ENCODE data around the gene TEX36.
"Not testable (repeated sequence)": the region's sequence is repeated elsewhere in the genome, so short reads cannot be mapped to it uniquely, and the experiment has no call there.

TEX36 gene

DNA sequence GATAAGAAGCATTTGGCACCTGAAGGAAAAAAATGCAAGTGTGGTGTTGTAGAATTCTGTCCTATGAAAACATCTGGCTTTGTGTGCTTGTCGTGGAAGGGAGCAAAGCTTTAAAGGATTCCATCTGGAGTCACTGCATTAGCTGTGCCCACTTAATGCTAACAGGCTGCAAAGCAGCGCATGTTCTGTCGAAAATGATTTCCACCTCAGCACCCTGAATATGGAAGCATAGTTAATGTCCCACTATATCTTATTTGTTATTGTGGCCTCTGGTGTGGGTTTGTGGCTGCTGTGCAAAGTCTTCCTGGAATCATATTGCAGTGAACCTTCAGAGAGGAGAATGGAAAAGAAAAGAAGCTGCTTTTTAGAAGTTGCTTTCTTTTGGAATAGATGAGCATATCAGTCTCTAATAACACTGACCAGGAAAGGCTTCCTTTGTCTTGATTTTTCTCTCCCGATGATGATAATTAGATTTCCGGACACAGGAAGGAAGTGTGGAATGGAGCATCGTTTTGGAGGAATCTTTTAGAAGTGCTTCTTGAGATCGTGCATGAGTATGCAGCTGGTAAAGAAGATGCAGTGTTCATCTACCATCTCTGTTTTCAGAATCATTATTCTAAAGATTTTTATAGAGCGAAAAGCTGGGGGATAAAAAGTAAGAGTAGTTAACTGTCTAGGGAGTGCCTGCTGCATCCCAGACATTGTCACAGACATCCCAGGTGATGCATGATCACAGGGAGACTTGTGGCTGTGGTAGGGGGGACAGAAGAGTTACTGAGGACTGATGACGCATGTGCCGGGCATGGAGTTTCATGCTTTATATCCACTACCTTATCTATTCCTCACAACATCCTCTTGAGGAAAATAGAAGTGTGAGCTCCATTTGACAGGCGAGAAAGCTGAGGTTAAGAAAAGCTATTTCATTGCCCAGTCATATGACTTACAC lies 54.6 kb downstream of the TEX36 start:
- no peak for DNase-seq

DNA sequence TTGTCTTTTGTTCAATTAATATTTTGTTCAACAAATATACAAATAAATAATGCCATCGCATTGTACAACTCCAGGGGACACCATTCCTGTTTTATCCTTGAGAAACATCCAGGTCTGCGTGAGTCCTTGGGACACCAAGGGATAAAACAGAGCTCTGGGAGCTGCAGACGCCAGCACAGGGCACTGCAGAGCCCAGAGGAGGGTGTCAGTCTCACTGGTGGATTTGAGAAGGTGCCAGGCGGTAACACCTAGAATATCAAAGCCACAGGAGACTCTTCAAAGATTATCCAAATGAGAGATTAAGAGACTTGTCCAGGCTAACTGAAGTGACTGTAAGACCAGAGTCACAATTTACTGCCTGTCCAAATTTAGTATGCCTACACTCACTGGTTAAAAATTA lies 55.3 kb downstream of the TEX36 start:
- DNase-seq, result no peak

DNA sequence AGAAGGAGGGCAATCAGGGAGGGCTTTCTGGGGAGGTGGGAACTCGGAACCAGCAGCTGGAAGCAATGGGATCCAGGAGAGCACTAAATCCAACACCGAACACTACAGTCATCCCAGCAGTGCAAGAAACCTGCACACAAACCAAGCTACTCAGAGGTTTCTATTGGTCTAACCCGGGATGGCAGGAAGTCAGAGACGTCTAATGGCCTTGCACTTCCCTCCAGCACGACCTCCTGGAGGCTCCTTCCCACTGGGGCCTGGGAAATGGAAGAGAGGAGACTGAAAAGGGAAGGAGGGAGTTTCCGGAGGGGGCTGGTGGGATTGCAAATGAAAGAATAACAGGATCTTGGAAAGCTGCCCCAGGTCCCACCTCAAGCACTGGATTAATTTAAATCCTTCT lies 56.3 kb downstream of the TEX36 start:
- no peak for DNase-seq

DNA sequence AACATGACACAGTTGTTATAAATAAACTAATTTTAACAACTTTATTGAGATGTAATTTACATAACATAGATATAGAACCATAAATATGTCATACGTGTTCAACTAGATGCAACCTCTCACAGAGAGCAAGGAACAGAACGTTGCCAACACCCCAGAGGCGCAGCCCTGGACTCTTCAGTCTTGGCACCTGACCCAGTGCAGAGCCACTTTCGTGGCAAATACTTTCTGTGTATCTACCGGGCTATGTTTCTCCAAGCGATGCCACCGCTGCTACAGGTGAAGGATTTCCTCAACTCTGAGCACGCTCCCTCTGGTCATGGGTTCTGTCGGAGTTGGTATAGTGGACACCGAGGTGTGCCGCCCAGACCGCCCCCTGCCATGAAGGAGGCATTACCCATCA lies 57.4 kb downstream of the TEX36 start:
- no peak for DNase-seq

DNA sequence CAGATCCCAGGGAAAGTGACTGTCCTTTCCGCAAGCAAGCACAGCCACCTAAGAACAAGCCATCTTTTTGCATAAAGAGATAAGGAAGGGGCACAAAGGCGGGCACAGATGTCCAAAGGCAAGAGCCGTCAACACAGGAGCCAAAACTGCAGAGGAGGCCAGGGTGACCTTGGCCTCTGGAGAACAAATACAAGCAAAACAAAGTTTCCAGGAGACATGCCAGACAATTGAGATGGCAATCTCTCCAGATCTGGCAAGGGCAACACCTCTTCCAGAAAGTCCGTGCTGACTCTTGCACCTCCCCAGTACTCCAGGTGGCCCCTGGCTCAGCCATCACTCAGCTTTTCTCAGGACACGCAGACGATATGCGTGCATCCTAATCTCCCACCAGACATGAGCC lies 58.2 kb downstream of the TEX36 start:
- no peak for DNase-seq

DNA sequence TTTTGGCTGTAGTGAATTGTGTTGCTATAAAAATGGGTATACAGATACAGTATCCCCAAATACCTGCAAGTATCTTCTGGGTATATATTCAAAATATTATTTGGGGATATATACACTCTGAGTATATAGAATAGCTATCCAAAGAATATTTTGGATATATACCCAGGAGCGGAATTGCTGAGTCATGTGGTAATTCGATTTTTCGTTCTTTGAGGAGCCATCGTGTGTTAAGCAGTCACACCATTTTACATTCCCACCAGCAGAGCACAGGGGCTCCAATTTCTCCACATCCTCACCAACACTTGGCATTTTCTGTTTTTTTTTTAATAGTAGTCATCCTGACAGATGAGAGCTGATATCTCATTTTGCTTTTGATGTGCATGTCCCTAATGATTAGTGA lies 61.9 kb downstream of the TEX36 start:
- DNase-seq, result no peak

DNA sequence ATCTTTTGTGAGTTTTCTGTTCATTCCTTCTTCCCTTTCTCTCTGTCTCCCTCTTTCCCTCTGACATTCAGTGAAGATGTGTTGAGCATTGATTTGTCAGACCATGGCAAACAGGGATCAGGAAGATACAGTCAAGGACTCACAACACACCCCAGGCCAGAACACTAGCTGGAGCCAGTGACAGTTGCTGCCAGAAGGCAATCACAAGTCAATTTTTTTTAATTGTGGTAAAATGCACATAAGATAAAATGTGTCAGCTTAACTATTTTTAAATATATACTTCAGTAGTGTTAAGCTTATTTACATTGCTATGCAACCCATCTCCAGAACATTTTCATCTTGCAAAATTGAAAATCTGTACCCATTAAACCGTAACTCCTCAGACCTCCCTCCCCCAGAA lies 62.6 kb downstream of the TEX36 start:
- DNase-seq, result no peak

DNA sequence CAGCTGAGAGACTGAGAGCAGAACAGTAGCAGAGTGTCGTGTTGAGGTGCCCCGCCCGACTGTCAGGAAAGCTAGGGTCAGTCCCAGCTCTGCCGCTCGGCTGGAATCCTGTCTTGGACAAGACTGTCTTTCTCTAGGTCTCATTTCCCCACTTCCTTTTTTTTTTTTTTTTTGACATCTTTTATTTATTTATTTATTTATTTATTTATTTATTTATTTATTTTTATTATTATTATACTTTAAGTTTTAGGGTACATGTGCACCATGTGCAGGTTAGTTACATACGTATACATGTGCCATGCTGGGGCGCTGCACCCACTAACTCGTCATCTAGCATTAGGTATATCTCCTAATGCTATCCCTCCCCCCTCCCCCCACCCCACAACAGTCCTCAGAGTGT lies 69.9 kb downstream of the TEX36 start:
- not testable (repeated sequence) for DNase-seq

DNA sequence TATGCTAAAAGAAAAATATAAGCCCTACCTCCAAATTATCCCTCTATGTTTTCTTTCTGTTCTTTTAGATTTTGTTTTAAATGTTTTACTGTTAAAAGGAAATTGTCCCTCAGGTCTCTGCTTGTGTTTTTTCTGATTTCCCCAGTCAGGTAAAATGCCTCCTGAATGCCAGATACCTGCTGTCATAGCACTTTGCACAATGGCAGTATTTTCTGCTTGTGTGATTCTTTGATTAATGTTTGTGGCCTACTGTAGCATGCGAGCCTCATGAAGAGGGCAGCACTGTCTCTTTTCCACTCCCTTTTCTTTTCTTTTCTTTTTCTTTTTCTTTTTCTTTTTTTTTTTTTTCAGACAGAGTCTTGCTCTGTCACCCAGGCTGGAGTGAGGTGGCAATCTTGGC lies 71.2 kb downstream of the TEX36 start:
- no peak for DNase-seq

DNA sequence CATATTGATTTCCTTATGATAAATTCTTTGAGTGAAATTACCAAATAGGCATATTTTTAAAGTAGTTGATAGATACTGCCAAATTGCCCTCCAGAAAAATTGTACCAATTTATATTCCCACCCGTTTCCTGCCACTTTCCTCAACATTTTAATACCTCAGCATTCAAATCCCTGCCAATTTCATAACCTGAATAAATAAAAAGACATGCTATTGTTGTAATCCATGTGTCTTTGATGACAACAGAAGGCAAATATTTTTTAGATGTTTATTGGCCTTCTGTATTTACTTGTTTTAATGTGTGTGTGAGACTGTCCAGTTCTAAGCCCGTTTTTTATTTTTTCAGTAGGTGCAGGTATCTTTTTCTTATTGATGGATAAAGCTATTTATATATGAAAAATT lies 71.7 kb downstream of the TEX36 start:
- no peak for DNase-seq

DNA sequence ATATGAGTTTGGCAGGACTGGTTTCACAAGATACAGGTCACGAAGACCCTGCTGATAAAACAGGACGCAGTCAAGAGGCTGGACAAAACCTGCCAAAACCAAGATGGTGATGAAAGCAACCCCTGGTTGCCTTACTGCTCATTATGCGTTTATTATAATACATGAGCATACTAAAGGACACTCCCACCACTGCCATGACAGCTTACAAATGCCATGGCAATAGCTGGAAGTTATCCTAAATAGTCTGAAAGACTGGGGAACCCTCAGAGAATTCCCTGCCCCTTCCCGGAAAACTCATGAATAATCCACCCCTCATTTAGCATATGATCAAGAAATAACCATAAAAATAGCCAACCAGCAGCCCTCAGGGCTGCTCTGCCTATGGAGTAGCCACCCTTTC lies 73.1 kb downstream of the TEX36 start:
- DNase-seq, result no peak

DNA sequence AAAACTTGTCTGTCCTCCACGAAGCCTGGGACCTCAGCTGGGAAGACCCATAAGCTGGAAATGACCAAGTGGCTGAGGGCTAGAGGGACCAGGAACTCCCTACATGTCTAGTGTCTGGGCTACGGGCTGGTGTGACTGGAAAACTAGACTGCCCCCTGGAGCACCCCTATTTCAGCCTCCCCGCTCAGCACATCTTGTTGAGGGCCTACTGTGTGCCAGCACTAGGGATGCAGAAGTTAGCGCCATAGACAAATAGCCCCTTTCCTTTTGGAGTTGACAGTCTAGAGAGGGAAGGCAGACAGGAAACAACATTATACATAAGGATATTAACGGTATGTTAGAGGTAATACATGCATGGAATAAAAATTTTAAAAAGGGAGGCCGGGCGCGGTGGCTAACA lies 74.5 kb downstream of the TEX36 start:
- no peak for DNase-seq

DNA sequence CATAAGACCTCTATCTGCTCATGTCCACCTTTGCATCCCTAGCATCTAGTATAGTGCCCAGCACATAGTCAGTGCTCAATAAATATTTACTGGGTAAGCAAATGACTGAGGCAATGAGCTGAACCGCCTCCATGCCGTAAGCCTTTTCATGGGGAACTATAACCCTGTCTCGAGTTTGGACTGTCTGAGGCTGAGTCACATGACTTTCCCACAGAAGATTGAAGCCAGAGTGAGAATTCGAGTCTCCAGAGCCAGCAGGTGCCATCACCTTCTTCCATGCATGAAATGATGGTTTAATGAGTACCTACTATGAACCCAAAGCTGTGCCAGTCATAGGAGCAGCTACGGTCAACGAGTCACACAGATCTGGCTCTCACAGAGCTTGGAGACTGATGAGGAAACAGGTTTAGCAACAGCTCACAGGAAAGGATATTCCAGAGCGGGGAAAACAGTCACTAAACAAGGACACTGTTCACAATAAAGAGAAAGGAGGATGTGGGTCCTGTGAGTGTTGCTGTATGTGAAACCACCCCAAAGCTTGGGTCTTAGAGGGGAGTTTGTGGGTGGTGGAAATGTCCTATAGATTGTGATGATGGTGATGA lies 75.2 kb downstream of the TEX36 start:
- no peak for DNase-seq

DNA sequence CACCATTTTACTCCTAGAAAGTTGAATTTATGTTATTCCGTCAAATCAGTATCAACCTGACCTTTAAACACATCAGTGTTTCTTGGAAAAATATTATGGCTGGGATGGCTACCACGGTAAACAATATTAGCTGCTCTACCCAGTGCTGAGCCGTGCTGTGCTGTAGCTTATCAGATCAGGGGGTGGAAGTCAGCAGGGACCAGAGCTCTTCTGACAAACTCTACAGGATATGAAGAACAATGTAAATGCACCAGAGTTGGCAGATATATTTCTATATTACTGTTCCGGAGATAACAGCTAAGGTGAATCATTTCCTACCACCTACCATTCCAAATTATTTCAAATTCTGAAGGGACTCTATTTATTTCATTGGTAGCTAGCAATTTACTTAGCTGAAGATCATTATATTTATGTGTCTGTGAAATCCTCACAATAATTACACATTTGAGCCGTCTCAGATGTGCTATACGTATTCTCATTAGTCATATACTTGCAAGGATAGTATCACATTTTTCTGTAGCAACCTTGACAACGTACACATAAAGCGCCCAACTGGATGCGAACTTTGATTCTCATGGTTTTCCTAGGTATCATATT lies 76.5 kb downstream of the TEX36 start:
- no peak for DNase-seq
